Prostate gland (tissue), 2 donors: ENCODE measurements around the gene ZNF616.

ENCODE experiments used
- POLR2A ChIP-seq: fragments of 450-650 bp; IDR thresholded peaks from one replicate; pipeline ENCODE4 v1.6.1; 2016; ENCODE audit warnings: antibody characterized with exemption, mild to moderate bottlenecking
- POLR2AphosphoS5 ChIP-seq: sonication (generic); formaldehyde crosslinking; IDR thresholded peaks from one replicate; pipeline ENCODE4 v1.6.1; 2017; ENCODE audit warnings: antibody characterized with exemption
- TF ChIP-seq, protein P1 (sequence below), 4 experiments: fragments of 200-600 bp in 2 of 4; fragments of 450-650 bp in 2 of 4; sonication (generic) in 2 of 4; IDR thresholded peaks; 1 replicate in 3 of 4; 2 replicates in 1 of 4; pipeline ENCODE4 v1.5.1; 2016 to 2019; ENCODE audit warnings: antibody characterized with exemption in 4 of 4, mild to moderate bottlenecking in 2 of 4, moderate library complexity in 2 of 4

DNA sequence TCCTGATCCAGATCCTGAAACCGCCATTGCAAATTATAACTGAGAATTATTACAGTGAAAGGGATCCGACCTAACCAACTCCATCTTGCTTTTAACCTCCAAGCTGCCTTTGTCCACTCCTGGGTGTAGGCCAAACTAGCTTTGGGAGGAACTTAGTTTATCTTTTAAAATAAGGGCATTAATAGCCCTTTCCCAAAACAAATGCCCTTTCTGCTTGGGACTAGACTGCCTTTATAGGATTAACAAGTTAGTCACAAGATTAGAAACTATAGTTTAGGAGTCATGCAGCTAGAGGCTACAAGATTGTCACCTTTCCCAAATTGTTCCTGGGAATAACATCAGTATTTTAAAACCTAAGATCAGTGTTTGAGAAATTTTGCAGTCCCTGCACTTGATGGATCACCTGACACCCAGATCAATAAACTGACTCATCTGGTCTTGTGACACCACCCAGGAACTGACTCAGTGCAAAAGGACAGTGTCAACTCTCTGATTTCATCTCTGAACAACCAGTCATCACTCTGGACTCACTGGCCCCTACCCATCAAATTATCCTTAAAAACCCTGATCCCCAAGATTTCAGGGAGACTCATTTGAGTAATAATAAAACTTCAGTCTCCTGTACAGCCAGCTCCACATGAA, 40.1 kb downstream of the ZNF616 start:
- TF ChIP-seq, protein P1, sequence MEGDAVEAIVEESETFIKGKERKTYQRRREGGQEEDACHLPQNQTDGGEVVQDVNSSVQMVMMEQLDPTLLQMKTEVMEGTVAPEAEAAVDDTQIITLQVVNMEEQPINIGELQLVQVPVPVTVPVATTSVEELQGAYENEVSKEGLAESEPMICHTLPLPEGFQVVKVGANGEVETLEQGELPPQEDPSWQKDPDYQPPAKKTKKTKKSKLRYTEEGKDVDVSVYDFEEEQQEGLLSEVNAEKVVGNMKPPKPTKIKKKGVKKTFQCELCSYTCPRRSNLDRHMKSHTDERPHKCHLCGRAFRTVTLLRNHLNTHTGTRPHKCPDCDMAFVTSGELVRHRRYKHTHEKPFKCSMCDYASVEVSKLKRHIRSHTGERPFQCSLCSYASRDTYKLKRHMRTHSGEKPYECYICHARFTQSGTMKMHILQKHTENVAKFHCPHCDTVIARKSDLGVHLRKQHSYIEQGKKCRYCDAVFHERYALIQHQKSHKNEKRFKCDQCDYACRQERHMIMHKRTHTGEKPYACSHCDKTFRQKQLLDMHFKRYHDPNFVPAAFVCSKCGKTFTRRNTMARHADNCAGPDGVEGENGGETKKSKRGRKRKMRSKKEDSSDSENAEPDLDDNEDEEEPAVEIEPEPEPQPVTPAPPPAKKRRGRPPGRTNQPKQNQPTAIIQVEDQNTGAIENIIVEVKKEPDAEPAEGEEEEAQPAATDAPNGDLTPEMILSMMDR (IDR thresholded peaks at IDR 0.05): no peak
- TF ChIP-seq POLR2A (no peak), POLR2AphosphoS5 (no peak)
